GM18868 (cell line): ENCODE measurements around the gene RGP1.
A peak's percentile ranks its signal among the peaks of the same experiment; 100 is the strongest.

Experiments used
- ATAC-seq: cut with Tn5 transposase; IDR thresholded peaks from one replicate; pipeline ENCODE4 v1.9.1; 2021; ENCODE audit warnings: mild to moderate bottlenecking, moderate library complexity; ENCODE audit not compliant: unreplicated experiment

RGP1 gene

DNA sequence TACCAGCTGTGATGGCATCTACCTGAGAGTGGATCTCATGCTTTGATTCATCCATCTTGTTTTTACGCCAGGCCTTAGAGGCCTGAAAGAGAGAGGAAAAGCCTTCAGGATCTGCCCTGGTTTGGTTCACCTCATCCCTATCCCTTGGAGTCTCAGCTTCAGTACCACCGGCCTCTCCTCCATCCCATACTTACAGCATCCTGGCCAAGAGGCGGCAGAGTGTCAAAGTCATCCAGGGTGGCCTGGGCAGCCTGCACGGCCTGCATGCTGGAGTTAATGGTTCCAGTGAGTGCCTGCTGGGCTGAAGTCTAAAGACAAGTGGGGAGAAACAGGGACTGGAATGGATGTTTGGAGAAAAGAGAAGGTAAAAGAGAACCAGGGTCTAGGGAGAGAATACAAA, 29.5 kb upstream of the RGP1 start:
- ATAC-seq, result no peak

DNA sequence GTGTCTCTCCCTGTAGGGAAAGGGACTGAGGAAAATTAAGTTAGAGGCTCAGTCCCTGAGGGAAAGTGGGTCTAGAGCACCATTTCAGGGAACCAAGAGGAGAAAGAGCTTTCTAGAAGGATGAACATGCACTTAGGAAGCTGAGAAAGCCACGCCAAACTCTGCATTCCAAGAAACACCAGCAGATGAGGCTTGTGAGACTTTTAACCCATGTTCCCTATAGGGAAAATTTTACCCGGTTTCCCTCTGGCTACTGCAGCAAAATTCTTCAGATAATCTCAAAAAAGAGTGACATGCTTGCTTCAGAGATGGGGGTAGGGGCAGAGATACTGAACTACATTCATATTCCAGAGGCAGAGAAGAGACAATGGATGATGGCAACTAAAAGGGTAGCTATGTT, 25.7 kb upstream of the RGP1 start:
- no peak for ATAC-seq

DNA sequence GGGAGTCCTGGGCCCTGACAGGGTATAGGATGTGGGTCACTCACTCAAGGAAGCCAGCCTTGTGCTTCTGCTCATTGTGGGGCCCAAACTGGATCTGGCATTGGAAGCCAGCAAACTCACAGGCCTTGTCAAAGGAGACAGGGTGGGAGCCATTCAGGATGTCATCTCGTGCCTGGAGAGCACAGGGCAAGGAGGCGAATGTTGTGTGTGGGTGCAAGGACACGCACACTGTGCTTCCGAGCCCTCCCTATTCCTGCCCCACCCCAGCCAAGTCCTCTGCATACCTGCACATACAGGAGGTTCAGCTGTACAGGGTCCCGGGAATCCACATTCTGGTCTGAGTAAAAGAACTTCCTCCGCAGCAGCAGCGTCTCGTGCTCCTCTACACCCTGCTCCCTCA, 25.2 kb upstream of the RGP1 start:
- no peak for ATAC-seq

DNA sequence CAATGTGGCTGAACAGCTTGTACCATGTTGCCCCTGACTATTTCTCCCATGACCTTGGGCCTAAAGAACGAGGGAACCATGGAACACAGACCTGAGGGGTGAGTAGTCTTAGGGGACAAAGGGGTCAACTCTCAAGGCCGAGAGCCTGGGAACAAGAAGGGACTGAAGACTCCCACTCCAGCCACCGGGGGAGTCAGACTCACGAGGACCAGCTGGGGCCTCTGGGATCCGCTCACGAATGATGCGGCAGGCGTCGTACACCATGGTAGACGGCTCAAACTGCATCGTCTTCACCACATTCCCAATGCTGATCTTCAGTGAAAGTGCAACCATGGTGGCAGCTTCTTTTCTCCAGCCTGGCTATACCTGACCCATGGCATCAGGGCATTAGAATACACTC, 23.7 kb upstream of the RGP1 start:
- no peak for ATAC-seq

DNA sequence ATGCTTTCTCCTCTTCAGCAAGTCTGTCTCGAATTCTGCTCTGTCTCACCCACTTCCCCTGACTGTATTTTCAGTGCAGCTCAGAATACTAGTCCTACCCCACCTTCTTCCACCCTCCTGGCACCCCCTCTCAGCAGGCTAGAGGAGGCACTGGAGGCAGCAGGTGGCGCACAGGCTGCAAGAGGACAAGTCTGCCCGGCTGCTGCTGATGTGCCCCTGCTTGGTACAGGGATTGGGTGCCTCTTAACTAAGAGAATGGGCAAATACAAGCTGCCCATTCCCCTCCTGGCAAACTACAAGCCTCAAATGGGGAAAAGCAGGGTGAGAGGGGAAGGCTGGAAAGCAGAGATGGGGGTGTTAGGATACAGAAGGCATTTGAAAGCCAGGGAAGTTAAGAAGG, 22.2 kb upstream of the RGP1 start:
- ATAC-seq, result peak; percentile 44

DNA sequence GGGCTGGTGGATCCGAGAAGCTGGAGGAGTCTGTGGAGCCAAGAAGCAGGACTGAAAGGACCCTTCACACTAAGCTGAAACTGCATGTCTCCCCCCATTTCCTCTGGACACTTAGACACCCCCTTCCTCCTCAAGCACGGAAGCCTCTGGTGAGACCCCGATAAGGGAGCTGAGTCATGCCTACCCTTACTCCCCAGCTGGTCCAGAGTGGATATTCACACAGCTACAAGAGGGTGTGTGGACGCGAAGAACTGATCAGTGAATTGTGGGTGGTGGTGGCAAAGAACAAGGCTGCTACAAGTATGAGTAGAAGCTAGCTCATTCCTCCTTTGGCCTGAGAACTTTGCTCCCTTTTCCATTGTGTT, 21.4 kb upstream of the RGP1 start:
- ATAC-seq, result no peak

DNA sequence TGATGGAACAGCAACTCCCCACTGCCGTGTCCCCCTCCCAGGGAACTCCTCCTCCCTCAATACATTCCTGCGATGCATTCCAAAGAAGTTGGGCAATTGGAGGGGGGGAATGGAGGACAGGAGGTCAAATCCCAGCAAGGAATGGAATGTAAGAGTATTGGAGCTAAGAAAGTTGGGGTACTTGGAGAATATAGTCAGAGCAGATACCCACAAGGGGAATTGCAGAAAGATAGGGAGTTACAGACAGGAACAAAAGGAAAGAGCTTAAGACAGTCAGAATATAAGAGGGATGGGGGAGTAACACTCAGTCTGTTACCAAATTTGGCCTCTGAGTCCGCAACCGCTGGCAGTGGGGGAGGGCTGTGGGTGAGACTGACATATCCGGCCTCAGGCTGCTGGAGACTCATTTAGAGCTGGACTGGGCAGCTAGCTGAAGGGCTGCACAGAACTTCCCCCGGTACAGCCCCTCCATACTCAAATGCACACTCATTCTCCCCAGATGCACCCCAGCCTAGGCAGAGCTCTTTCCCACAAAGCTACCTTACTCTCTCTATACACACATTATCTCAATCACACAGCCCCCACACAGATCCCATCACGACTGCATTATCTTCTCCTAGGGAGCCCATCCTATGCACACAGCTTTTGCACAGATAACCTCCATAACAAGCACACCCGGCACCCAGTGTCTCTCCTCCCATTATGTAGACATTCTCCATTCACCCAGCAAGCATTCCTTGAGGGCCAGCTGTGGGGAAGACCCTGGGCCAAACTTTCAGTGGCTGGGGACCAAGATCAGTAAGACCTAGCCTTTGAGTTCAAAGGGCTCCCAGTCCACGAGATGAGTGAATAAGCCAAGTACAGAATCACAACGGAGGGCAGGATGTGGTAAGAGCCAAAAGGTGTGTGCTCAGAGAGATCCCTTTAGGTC, 20.8 kb upstream of the RGP1 start:
- no peak for ATAC-seq

DNA sequence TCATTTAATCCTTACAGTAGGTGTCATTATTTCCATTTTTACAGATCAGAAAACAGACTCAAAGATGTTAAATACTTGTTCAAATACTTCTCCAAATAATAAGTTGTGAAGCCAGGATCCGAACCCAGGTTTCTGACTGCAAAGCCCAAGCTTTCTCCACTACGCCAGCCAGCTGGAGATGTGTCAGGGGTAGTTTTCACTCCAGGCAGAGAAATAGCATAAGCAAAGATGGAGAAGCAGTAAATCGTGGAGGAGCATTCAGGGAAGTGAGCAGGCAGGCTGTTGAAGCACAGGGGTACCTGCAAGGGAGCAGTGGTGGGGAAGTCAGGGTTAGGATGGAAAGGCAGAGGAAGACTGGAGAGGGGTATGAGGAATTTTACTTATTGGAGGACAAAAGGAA, 20.0 kb upstream of the RGP1 start:
- no peak for ATAC-seq

DNA sequence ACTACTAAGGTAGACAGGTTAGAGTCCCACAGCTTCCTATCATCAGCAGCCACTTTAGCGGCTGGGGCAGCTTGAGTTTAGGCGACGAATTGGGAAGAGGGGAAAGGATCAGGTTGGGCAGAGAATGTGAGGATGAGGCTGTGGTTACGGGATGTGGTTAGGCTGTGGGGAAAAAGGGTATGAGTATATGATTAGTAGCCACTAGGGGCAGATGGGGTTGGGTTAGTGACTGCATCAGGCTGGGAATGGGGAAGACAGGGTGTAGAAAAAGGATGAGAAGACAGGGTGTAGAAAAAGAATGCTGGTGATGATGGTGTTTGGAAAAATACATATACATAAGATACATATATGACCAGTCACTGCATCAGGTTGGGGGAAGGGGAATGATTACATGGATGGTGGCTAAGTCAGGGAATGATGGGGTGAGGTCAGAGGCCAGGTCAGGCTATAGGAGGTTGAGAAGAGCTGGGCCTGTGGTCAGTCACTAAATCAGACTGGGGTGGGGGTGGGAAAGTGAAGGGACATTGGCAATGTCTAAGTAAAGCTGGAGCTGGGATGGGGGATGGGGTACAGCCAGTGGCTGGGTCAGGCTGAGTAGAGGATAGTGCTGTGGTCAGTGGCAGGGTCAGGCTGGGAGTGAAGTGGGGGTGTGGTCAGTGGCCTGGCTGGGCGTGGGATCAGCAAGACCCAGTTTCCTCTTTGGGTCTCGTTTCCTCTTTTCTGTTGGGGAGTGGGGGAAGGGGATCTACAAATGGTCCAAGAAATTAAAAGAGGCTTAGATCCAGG, 19.2 kb upstream of the RGP1 start:
- ATAC-seq, result no peak

DNA sequence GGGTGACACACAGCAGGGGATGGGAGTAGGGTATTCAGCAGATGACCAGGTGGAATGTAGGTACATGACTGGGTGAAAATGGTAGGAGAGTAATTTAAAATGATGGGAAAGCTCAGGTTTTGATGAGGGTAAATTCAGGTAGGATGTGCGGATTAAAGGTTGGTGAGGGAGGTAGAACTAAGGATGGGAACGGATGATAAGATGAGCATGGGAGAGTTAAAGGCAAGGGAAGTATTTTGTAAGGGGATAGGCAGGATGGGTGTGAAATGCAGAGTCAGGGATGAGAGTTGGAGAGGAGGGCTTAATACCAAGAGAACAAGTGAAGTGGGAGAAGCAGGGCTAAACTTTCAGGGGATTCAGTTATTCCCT, 18.6 kb upstream of the RGP1 start:
- no peak for ATAC-seq

DNA sequence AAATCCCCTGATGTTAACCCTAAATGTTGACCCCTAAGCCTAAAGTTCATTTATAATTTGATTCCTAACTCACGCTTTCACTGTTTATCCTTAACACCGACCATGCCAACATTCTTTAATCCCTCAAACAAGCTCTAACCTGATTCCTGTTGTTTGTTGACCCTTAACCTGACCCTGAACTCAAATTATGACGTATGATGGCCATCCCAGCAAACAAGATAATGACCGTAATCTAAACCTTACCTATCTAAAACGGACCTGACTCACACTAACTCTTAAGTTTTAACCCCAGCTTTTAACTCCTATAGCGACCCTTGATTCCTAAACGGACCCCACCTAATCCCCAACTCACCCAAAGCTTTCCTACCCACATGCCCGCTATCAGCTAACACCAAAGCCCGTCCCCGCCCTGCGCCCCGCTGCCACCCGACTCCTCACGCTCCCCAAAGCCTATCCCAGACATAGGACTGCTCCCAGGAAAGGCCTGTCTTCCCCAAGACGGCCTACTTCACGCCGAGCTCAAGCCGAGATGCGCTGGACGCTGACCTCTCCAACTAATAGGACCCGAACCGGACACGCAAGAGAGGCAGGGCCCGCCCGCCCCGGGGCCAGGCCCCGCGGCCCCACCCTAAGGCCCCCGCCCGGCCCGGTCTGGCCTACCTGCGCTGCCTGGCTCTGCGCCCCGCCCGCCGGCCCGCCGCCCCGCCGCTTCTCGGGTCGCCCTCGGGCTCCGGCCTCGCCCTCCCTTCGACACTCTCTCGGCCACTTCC, 17.5 kb upstream of the RGP1 start:
- ATAC-seq, result no peak

DNA sequence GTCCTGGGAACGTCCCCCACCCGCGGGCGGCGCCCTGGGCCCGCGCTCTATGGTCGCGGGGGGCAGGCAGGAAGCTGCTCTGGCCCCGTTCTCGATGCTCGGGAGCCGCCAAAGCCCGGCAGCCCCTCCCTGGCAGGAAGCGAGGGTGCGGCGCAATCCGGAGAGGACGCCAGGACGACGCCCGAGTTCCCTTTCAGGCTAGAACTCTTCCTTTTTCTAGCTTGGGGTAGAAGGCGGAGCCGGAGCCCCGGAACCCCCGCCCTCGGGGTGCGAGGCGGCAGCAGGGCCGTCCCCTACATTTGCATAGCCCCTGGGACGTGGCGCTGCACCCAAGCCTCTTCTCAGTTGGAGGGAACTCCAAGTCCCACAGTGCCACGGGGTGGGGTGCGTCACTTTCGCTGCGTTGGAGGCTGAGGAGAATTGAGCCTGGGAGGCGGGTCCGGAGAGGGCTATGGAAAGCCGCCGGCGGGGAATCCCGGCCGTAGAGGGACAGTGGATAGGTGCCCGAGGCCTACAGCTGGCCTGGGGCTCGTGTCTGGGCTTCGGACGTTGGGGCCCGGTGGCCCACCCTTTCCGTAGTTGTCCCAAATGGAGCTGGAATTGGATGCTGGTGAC, 16.8 kb upstream of the RGP1 start, which contains the start of the genes CREB3 and TLN1:
Gene CREB3, plus strand, starts transcription at position 482 of the 615 bp plus-strand sequence. Its CDS starts 107 bp downstream, at position 589.
Gene TLN1, minus strand, starts transcription at position 11 of the 615 bp plus-strand sequence. CDS start 6,501 bp downstream, outside the sequence.
- peak; percentile 75 for ATAC-seq

DNA sequence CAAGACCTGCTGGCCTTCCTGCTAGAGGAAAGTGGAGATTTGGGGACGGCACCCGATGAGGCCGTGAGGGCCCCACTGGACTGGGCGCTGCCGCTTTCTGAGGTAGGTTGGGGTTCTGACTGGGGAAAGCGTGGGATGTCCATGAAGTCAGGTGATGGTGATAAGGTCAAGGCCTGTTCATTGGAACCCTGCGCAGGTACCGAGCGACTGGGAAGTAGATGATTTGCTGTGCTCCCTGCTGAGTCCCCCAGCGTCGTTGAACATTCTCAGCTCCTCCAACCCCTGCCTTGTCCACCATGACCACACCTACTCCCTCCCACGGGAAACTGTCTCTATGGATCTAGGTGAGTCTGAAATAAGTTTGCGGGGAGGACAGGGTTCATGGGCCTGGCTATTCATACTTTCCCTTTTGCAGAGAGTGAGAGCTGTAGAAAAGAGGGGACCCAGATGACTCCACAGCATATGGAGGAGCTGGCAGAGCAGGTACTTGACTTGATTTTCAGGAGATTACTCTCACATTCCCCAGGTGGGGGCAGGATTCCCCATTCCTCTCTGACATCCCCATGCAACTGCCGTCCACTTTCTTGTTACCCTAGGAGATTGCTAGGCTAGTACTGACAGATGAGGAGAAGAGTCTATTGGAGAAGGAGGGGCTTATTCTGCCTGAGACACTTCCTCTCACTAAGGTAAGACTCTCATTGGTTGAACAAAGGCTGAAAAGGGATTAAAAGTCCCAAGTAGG, 16.1 kb upstream of the RGP1 start:
- no peak for ATAC-seq

DNA sequence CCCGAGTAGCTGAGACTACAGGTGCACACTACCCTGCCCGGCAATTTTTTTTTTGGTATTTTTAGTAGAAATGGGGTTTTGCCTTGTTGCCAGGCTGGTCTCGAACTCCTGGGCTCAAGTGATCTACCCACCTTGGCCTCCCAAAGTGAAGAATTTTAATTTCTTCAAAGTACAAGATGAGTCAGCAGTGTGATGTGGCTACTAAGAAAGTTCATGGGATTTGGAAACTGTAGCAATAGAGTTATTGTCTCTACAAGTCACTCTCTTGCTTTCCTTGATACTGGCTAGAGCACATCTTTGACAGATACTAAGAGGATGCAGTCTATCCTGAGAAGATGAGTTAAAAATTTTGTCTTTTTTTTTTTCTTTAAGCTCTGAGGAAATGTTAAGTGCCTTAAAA, 15.0 kb upstream of the RGP1 start:
- ATAC-seq, result no peak

DNA sequence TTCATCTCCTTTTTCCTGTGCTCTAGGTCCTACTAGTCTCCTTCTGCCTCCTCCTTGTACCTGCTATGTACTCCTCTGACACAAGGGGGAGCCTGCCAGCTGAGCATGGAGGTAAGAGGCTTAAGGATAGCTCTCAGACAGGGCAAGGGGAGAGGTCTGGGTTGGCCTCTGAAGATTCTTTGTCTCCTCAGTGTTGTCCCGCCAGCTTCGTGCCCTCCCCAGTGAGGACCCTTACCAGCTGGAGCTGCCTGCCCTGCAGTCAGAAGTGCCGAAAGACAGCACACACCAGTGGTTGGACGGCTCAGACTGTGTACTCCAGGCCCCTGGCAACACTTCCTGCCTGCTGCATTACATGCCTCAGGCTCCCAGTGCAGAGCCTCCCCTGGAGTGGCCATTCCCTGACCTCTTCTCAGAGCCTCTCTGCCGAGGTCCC, 12.9 kb upstream of the RGP1 start:
- no peak for ATAC-seq

DNA sequence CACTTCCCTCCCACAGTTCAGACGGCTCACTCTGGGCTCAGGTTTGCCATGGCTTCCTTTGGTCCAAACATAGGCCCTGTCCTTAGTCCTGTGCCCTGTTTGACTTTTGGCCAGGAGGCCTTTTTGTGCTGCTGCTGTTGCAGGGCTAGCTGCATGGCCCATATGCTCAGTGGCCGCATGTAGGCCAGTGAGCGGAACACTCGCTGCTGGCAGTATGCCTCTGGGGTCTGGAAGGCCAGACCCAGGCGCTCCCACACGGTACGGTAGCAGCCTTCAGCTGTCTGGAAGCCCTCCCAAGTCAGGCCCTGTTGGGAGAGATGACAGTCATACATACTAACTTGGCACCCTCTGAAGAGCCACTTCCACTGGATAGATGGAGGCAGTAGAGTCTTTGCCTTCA, 11.9 kb upstream of the RGP1 start:
- no peak for ATAC-seq

DNA sequence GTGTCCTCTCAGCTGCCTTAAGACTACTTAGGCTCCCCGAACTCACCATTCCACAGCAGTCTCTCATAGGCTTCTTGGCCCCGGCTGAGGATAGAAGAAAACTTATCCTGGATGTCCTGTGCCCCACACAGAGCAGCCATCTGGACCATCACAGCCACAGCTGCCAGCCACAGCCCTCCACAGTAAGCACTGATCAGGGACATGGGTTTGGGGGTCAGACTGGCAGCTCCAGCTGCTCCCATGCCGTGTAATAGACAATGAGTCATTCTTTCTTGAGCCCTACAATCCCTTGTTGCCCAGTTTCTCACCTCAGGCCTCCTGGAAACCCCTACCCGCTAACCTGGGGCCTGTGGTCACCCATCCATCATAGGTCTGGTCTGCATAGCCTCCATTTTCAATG, 10.9 kb upstream of the RGP1 start:
- no peak for ATAC-seq

DNA sequence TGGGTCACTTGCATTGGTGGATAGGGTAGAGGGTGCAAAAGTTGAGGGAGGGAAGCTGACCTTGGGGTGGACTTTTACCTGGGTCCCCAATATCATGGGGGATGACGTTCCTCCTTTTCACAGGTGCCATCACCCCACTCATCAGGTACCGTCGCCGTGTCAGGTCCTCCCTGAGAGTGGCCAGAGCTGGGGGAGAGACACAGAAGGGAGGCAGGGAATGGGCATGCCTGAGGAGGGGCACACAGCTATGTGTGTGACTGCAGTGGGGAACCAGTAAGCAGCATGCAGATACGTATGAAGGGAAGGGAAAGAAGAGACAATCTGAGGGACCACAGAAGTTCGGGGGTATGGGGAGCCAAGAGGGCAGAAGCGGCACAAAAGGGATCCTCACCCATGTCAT, 10.2 kb upstream of the RGP1 start:
- no peak for ATAC-seq

DNA sequence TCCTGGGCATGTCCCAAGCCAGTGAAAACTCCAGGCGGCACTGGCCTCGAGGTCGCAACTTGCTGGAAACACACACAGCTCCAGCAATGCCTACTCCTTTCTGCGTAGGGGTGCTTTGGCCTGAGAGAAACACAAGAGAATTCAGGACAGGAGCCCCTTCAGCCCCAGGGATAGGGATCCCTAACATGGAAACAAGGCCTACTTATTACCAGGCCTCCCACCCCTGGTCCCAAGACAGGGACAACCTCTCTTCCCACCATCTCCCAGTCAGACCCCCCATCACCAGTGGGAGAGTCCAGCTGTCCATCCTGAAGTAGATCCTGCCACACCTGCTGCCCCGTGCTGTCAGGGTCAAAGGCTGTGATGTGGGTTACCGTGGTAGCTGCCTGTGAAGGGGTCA, 8.8 kb upstream of the RGP1 start:
- no peak for ATAC-seq

DNA sequence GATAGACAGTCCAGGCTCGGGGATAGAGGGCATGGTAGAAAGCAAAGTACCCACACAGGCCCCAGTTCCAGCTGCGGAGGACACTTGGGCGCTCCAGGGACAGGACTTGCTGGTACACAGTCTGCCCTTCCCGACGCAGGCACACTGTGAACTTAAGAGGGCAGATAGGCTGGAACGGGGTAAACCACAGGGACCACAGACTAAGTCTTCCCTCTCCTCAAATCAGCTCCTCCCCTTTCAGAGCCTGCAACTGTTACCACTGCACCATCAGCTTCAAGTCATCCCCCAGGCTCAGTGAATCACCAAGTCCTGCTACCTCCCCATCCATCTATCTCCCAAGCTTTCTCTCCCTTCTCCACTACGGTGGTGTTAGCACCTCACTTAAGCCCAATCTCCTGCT, 7.3 kb upstream of the RGP1 start:
- no peak for ATAC-seq
